ENCODE results near the gene PAM. TPM values are rescaled to one million over a fixed set of nuclear protein-coding genes. Genes with fewer than 3 reads are reported as not detected.
"Not testable (repeated sequence)": the region's sequence is repeated elsewhere in the genome, so short reads cannot be mapped to it uniquely, and the experiment has no call there.

Gene PAM
- total RNA-seq, 2 experiments from 2014 or later = 92.8 to 103 TPM

- ChIA-PET CTCF (no interaction called here), POLR2A (no interaction called here)
These were observed 114.1 kb downstream of the PAM start for GRCh38 chr5:102869230-102869629.

- CTCF ChIA-PET = no interaction called here
These were observed 118.4 kb downstream of the PAM start for GRCh38 chr5:102873379-102873932.

GRCh38 chr5:102874054-102874453 is 118.9 kb downstream of the PAM start:
- CTCF ChIA-PET = interaction anchor here (1.0 kb wide), 1 partner anchor 20 kb away, joined by 3 read pairs; no protein-coding TSS in a partner anchor
- POLR2A ChIA-PET = no interaction called here

More at GRCh38 chr5:102873379-102873932, 118.4 kb downstream of the PAM start:
- POLR2A ChIA-PET = no interaction called here

GRCh38 chr5:102875721-102876123 is 120.6 kb downstream of the PAM start:
- ChIA-PET CTCF (no interaction called here), POLR2A (no interaction called here)

GRCh38 chr5:102876610-102877009 is 121.5 kb downstream of the PAM start:
- ChIA-PET POLR2A (interaction anchor here (0.6 kb wide), 2 partner anchors 49 to 241 kb away, joined by 3 to 4 read pairs; no protein-coding TSS in a partner anchor), CTCF (no interaction called here)

GRCh38 chr5:102879741-102880140 is 124.6 kb downstream of the PAM start:
- CTCF ChIA-PET = no interaction called here

GRCh38 chr5:102886586-102886985 is 131.5 kb downstream of the PAM start:
- POLR2A ChIA-PET = no interaction called here
- CTCF ChIA-PET = no interaction called here

More at GRCh38 chr5:102879741-102880140, 124.6 kb downstream of the PAM start:
- POLR2A ChIA-PET = no interaction called here

- ChIA-PET CTCF (no interaction called here), POLR2A (no interaction called here)
These were observed 133.4 kb downstream of the PAM start for GRCh38 chr5:102888483-102888882.

GRCh38 chr5:102889033-102889432 is 133.9 kb downstream of the PAM start:
- CTCF ChIA-PET = no interaction called here
- POLR2A ChIA-PET = no interaction called here

- ChIA-PET CTCF (no interaction called here), POLR2A (no interaction called here)
These were observed 135.0 kb downstream of the PAM start for GRCh38 chr5:102890133-102890532.

- ChIA-PET CTCF (no interaction called here), POLR2A (no interaction called here)
These were observed 136.1 kb downstream of the PAM start for GRCh38 chr5:102891175-102891574.

- ChIA-PET POLR2A (no interaction called here), CTCF (no interaction called here)
These were observed 138.8 kb downstream of the PAM start for GRCh38 chr5:102893942-102894341.

GRCh38 chr5:102895234-102895633 is 140.1 kb downstream of the PAM start:
- ChIA-PET CTCF (no interaction called here), POLR2A (no interaction called here)

GRCh38 chr5:102895976-102896375 is 140.9 kb downstream of the PAM start:
- POLR2A ChIA-PET = no interaction called here
- CTCF ChIA-PET = no interaction called here

GRCh38 chr5:102901424-102902134 is 146.5 kb downstream of the PAM start:
- CTCF ChIA-PET = no interaction called here
- POLR2A ChIA-PET = no interaction called here

- CTCF ChIA-PET = no interaction called here
- POLR2A ChIA-PET = no interaction called here
These were observed 147.0 kb downstream of the PAM start for GRCh38 chr5:102902135-102902448.

- CTCF ChIA-PET = no interaction called here
- POLR2A ChIA-PET = no interaction called here
These were observed 147.5 kb downstream of the PAM start for GRCh38 chr5:102902647-102903046.

GRCh38 chr5:102903074-102903871 is 148.2 kb downstream of the PAM start:
- CTCF ChIA-PET = no interaction called here
- POLR2A ChIA-PET = no interaction called here

GRCh38 chr5:102905056-102905455 is 150.0 kb downstream of the PAM start:
- CTCF ChIA-PET = no interaction called here
- POLR2A ChIA-PET = no interaction called here

GRCh38 chr5:102907099-102907498 is 152.0 kb downstream of the PAM start:
- CTCF ChIA-PET, POLR2A ChIA-PET: not testable (repeated sequence)
